ENCODE data around the gene LRRC61.

LRRC61 gene

GRCh38 chr7:150325901-150326300 is 2.7 kb downstream of the LRRC61 start:
- POLR2A ChIA-PET, result no interaction called here

GRCh38 chr7:150326657-150327268 is 3.6 kb downstream of the LRRC61 start:
- TF ChIP-seq CTCF (IDR thresholded peaks at IDR 0.05; ENCODE audit: control extremely low read depth, extremely low read depth, low read depth, missing control alignments), result no peak
- DNase-seq (ENCODE audit: extremely low spot score), result no peak
- POLR2A ChIA-PET, result interaction anchor here (0.7 kb wide), 2 partner anchors 12 to 14 kb away, joined by 4 to 11 read pairs; no protein-coding TSS in a partner anchor
- CTCF ChIA-PET, result interaction anchor here (0.9 to 1.8 kb wide), 4 partner anchors 8 to 139 kb away, joined by 3 to 5 read pairs (median 4); no protein-coding TSS in a partner anchor

More at GRCh38 chr7:150325901-150326300, 2.7 kb downstream of the LRRC61 start:
- TF ChIP-seq CTCF (IDR thresholded peaks at IDR 0.05; ENCODE audit: control extremely low read depth, extremely low read depth, low read depth, missing control alignments), result no peak
- DNase-seq (ENCODE audit: extremely low spot score), result no peak
- CTCF ChIA-PET, result interaction anchor here (0.9 to 1.8 kb wide), 5 partner anchors 9 to 45 kb away, joined by 3 to 5 read pairs (median 4); no protein-coding TSS in a partner anchor

GRCh38 chr7:150327308-150327707 is 4.2 kb downstream of the LRRC61 start:
- ChIA-PET POLR2A (interaction anchor here (0.7 kb wide), 1 partner anchor 11 kb away, joined by 11 read pairs; no protein-coding TSS in a partner anchor), CTCF (interaction anchor here (0.9 to 1.6 kb wide), 2 partner anchors 14 to 139 kb away, joined by 3 to 5 read pairs; no protein-coding TSS in a partner anchor)
- DNase-seq (ENCODE audit: extremely low spot score), result no peak
- no peak for TF ChIP-seq CTCF (IDR thresholded peaks at IDR 0.05; ENCODE audit: control extremely low read depth, extremely low read depth, low read depth, missing control alignments)

- CTCF ChIA-PET, result interaction anchor here (0.8 to 2.9 kb wide), 6 partner anchors 11 to 48 kb away, joined by 3 to 10 read pairs (median 4); no protein-coding TSS in a partner anchor
- no peak for TF ChIP-seq CTCF (IDR thresholded peaks at IDR 0.05; ENCODE audit: control extremely low read depth, extremely low read depth, low read depth, missing control alignments)
- POLR2A ChIA-PET, result no interaction called here
- DNase-seq (ENCODE audit: extremely low spot score), result no peak
Measured at GRCh38 chr7:150329331-150330120, 6.4 kb downstream of the LRRC61 start.

- no peak for TF ChIP-seq CTCF (IDR thresholded peaks at IDR 0.05; ENCODE audit: control extremely low read depth, extremely low read depth, low read depth, missing control alignments)
- ChIA-PET POLR2A (no interaction called here), CTCF (interaction anchor here (0.8 to 2.9 kb wide), 4 partner anchors 16 to 45 kb away, joined by 3 to 10 read pairs (median 6); no protein-coding TSS in a partner anchor)
- no peak for DNase-seq (ENCODE audit: extremely low spot score)
Measured at GRCh38 chr7:150330211-150330885, 7.2 kb downstream of the LRRC61 start.
